Fibroblast of pulmonary artery (primary cell): ENCODE data around the gene CASTOR1.

Experiments used
- DNase-seq: peaks from one replicate; pipeline ENCODE4 v3.0.0-alpha.2; 2010; ENCODE audit warnings: low read depth
- H3K4me3 ChIP-seq: replicated peaks from 2 replicates; pipeline ENCODE4 v1.5.1; 2011; ENCODE audit warnings: low read depth, mild to moderate bottlenecking, control low read depth, low read length, moderate library complexity
- CTCF ChIP-seq: IDR thresholded peaks from 2 replicates; pipeline ENCODE4 v1.5.1; 2011; ENCODE audit warnings: mild to moderate bottlenecking, control low read depth, low read length, inconsistent platforms; ENCODE audit errors: missing control alignments

The CASTOR1 gene

GRCh38 chr22:30294830-30295229 lies 5.5 kb upstream of the CASTOR1 start:
- TF ChIP-seq CTCF, result no peak
- DNase-seq, result no peak
- H3K4me3 ChIP-seq, result no peak overlapping the region

- no peak for TF ChIP-seq CTCF
- no peak for DNase-seq
- no peak overlapping the region for H3K4me3 ChIP-seq
Measured at GRCh38 chr22:30294066-30294465, 4.8 kb upstream of the CASTOR1 start.

GRCh38 chr22:30293026-30293425 lies 3.7 kb upstream of the CASTOR1 start:
- DNase-seq, result no peak
- TF ChIP-seq CTCF, result no peak
- no peak overlapping the region for H3K4me3 ChIP-seq

- no peak overlapping the region for H3K4me3 ChIP-seq
- TF ChIP-seq CTCF, result no peak
- DNase-seq, result no peak
Measured at GRCh38 chr22:30292069-30292970, 3.0 kb upstream of the CASTOR1 start.

- H3K4me3 ChIP-seq, result no peak overlapping the region
- DNase-seq, result peak; percentile 87
Measured at GRCh38 chr22:30291058-30291892, 2.0 kb upstream of the CASTOR1 start.

GRCh38 chr22:30290342-30291057 lies 1.2 kb upstream of the CASTOR1 start:
- DNase-seq, result peak; percentile 81
- H3K4me3 ChIP-seq, result no peak overlapping the region
- no peak for TF ChIP-seq CTCF

More at GRCh38 chr22:30291058-30291892, 2.0 kb upstream of the CASTOR1 start:
- no peak for TF ChIP-seq CTCF
